Right renal pelvis (tissue), 4 donors: ENCODE data around the gene ITPR1. TPM values are rescaled to one million over a fixed set of nuclear protein-coding genes. Genes with fewer than 3 reads are reported as not detected.

Experiments
- DNase-seq, 4 donors: peaks; one replicate each; pipeline ENCODE4 v3.0.0-alpha.2; 2013; ENCODE audit warnings: low read depth in 4 of 4, low spot score in 3 of 4, missing footprints in 1 of 4
- polyA plus RNA-seq, 4 donors: library from polyadenylated mRNA; unstranded; fragments of 120-200 nt; gene quantifications; one replicate each; pipeline ENCODE4 v1.2.1, GENCODE V29; 2013; ENCODE audit not compliant: insufficient read length in 4 of 4

Gene ITPR1
- polyA plus RNA-seq, 4 donors: 48.1 to 61.2 (median 53.4) TPM

DNA sequence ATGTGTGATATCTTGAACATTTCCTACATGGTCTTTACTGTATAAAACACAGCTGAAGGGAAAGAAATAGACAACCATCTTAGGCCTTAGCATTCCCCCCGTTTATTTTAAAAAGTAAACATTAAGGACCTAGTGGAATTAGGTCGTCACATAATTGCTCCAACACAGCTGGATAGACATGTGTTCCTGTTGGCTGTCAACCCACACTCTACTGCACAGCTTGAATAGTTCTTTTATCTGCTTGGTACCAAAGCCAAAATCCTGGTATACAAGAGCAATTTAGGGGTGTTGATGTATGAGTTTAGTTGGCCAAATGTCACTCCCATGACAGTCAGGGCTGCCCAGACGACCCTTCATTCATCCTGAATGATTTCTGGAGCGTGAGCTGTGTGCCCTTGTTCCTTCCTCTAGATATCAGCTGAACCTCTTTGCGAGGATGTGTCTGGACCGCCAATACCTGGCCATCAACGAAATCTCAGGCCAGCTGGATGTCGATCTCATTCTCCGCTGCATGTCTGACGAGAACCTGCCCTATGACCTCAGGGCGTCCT lies 179.7 kb downstream of the ITPR1 start:
- no peak for DNase-seq

DNA sequence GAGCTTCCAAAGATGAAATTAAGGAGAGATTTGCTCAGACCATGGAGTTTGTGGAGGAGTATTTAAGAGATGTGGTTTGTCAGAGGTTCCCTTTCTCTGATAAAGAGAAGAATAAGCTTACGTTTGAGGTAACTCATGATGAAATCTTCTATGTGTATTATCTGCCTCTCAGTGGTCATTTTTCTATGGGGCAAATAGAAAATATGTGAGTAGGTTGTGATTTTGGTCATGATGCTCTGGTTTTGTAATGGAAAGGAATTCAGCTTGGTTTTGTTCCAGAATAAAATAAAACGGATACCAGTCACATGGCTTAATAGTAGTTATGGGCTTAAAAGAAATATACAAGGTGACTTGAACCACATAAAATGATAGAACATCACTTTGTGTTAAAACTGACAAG lies 181.1 kb downstream of the ITPR1 start:
- no peak for DNase-seq

DNA sequence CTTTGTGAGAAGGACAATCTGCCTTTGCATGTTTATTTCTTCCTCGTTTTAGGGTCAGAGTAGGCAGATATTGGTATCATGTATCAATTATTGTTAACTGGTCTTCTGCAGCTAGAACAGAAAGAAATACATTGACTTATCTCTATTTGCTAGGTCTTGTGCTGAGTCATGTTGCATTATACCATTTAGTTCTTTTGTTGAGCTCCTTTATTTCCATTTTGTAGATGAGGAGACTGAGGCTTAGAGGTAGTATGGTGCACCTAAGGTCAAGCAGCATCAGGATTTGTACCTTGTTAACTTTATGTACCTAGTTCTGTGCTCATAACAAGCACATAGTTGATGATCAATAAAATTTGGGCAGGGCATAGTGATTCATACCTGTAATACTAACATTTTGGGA lies 182.6 kb downstream of the ITPR1 start:
- DNase-seq: no peak

DNA sequence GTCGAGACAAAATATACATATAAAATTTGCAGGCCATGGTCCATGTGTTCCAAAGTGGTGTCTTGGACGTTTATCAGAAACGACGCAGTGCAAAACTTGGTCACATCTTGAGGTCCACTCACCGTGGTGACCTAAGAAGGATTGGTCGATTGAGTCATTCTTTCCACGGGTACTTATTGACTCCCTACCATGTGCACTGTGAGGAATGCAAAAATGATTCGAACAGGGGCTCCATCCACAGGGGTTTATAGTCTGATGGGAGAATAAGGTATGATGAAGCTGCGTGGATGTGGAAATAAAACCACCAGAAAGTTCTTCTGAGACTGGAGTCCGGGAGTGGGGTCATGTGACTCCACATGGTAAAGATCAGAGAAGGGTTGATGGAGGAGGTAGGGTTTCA lies 185.2 kb downstream of the ITPR1 start:
- no peak for DNase-seq

DNA sequence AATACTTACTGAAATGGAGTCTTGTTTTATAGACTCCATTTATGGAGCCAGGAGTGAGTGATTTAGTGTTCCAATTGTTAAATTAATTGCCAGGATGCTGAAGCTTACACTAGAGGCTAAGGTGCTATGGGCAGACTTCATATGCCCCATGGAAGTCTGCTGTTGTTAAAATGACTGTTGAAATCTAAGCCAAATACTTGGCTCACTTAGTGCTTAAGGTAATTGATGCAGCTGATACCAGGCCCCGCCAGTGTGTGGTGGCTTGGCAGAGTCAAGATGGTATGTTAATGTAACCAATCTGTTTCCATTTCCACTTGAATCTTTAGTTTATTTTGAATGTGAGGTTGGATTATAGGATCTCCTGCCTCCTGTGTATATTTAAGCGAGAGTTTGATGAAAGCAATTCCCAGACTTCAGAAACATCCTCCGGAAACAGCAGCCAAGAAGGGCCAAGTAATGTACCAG lies 187.1 kb downstream of the ITPR1 start:
- no peak for DNase-seq

DNA sequence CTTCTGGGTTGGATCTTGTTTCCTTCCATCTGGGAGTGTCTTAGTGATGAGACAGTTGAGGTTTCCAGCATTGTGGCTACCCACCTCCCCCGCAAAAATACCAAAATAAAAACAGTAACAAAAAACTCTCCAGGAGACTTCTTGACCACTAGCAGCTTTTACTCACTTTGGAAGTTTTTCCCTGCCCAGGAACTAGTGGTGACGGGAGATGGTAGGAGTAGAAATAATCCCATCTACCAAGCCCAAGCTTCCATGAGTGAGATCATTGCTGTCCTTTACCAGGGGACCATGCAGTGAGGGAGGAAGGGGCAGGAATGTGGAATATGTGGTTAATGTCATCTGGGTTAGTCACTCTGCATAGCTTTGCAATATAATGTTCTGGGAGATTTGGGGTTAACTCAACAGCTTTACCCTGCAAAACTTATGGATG lies 187.7 kb downstream of the ITPR1 start:
- DNase-seq: no peak

DNA sequence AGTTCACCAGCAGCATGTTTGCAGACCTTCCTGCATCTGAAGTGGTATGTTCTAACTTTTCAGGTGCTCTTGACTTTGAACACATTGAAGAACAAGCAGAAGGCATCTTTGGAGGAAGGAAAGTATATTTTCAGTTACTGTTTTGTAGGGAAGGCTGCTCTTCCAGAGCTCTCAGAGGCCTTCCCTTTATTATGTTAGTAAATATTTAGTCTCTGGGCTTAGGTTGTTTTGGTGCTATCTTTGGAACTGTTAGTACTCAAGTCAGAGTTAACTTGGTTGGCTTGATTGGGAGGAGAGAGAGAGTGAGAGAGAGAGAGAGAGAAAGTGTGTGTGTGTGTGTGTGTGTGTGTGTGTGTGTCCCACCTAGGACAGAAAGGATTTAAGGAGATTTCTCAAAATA lies 188.2 kb downstream of the ITPR1 start:
- no peak for DNase-seq

- no peak for DNase-seq
Measured at GRCh38 chr3:4684117-4684516, 191.0 kb downstream of the ITPR1 start.

- no peak for DNase-seq
Measured at GRCh38 chr3:4684976-4685375, 191.8 kb downstream of the ITPR1 start.

DNA sequence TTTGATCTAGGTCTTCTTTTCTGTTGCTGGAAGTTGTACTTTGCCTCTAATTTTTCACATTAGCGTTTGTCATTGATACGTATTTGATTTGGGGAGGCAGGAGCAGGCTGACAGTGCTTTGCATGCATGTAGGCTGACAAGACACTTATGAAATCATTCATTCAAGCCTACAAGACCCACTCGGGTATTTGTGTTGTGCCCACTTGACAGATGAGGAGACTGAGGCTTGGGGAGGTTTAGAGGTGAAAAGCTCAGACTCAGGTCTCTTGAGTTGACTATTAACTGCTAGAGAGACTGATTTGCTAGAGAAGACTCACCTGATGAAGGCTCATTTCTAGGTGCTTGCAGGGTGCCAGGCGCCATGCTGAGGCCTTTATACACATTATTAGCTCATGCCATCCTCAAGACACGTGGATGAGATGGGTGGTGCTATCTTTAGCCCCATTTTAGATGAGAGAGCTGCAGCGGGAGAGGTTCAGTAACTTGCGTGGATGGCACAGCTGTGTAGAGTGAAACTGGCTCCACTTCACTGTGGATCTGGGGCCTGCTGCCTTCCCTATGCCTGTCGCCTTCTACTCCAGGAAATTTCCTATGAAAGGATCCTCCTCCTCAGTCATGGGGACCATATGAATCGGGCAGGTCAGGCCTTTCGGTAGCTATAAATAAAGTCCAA lies 192.7 kb downstream of the ITPR1 start:
- no peak for DNase-seq

GRCh38 chr3:4686619-4687018 lies 193.5 kb downstream of the ITPR1 start:
- no peak for DNase-seq

DNA sequence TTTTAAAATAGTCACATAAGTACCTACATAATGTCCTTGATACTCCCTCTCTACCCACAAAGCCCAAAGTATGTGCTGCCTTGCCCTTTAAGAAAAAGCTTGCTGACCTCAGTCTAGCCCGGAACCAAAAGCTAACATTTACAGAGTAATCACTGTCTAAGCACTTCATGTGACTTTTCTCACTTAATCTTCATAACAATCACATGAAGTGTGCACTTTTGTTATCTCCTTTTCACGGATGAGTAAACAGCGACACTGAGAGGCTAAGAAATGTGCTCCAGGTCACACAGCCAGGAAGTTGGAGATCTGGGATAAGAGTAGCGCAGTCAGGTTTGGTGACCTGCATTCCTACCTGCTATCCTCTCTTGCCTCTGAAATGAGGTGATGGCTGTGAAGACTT lies 194.0 kb downstream of the ITPR1 start:
- DNase-seq: no peak

GRCh38 chr3:4687596-4687995 lies 194.4 kb downstream of the ITPR1 start:
- DNase-seq: no peak

DNA sequence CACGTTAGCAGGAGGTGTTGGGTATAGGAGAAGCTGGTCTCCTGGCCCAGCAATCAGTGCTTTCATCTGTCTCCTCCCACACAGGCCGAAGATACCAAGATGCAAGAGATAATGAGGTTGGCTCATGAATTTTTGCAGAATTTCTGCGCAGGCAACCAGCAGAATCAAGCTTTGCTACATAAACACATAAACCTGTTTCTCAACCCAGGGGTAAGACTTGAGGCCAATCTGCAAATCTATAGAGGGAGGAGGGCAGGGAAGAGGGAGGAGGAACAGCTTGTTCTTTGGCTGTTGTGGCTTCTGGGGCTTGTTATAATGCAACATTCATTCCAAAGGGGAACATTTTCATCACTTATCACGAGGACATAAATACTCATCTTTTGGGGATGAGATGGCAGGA lies 195.3 kb downstream of the ITPR1 start:
- no peak for DNase-seq

GRCh38 chr3:4689021-4689420 lies 195.9 kb downstream of the ITPR1 start:
- no peak for DNase-seq

DNA sequence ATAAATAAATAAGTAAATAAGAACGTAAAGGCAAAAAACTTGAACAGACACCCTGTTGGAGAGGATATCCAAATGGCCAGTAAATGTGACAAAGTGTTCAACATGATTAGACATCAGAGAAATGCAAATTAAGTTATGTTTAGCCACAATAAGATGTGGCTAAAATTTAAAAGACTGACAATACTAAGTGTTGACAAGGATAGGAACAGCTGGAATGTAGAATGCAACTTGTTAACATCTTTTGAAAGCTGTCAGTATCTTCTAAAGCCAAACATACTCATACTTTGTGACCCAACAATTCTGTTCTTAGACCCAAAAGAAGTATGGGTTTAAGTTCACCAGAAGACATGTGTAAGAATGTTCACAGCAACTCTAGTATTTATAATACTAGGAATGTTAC lies 197.1 kb downstream of the ITPR1 start:
- DNase-seq: no peak

DNA sequence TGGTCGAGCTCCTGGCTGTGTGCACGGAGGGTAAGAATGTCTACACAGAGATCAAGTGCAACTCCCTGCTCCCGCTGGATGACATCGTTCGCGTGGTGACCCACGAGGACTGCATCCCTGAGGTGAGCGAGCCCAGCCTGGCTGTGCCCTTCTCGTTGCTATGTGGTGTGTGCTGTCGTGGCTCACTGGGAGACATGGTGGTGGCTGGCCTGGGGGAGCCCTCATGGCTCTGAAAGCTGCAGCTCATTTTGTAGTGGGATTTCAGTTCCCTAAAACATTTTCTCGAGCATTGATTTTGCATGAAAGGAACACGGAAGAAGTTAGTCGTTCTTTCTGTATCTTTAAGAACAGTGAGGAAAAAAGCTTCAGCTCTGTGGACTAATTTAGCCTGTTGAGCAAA lies 200.5 kb downstream of the ITPR1 start:
- no peak for DNase-seq

GRCh38 chr3:4695846-4696245 lies 202.7 kb downstream of the ITPR1 start:
- no peak for DNase-seq

GRCh38 chr3:4696266-4696665 lies 203.1 kb downstream of the ITPR1 start:
- DNase-seq: no peak

GRCh38 chr3:4698125-4698821 lies 205.1 kb downstream of the ITPR1 start:
- DNase-seq: no peak

DNA sequence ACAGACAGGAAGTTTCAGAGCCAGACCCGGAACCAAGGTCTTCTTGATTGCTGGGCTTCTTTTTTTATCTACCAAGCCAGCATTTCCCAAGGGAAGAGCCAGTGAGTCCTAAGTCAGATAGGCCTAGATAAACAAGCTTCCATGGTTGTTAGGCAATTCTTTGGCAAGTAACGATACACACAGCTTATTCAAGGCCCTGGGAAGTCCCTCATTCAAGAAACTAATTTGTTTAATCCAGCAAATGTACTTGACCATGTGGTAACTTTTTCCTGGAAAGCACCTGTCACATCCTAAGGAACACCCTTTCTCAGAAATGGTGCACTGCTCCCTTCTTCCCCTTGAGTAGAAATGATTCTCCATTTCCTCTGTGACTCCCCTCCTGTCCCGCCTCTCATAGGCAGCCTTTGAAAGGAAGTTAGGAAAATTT lies 209.9 kb downstream of the ITPR1 start:
- no peak for DNase-seq

GRCh38 chr3:4704552-4704951 lies 211.4 kb downstream of the ITPR1 start:
- DNase-seq: no peak
